Measurements from ENCODE around the gene CEACAM16. TPM values are rescaled to one million over a fixed set of nuclear protein-coding genes. Genes with fewer than 3 reads are reported as not detected.

The CEACAM16 gene
- under 0.01 TPM in 1 of 2 replicates, not detected in the other for total RNA-seq

GRCh38 chr19:44698492-44699201, at the start of gene CEACAM16:
Gene CEACAM16, plus strand, starts transcription at chr19:44699151. Its CDS starts 2,306 bp downstream, at chr19:44701457.

GRCh38 chr19:44671400-44671799, 27.6 kb upstream of the CEACAM16 start, which contains the start of gene CEACAM19:
Gene CEACAM19, plus strand, starts transcription at chr19:44671482. Its CDS starts 450 bp downstream, at chr19:44671932.

GRCh38 chr19:44748426-44749254, 49.7 kb downstream of the CEACAM16 start, which contains the start of gene BCL3:
Gene BCL3, plus strand, starts transcription at chr19:44748708. Its CDS starts 83 bp downstream, at chr19:44748791.

Small RNAs within 50 kb of the gene (small RNA-seq; reads per million reads assigned to genes)
- gene RF00285 (ENCODE audit: low replicate concordance), result not detected

Other genes starting within 250 kb of the CEACAM16 start
- gene ZNF180, start 198.6 kb upstream of the CEACAM16 start, total RNA-seq, result 7.4 and 8.7 TPM in 2 replicates
- gene CEACAM20, start 169.5 kb upstream of the CEACAM16 start, total RNA-seq, result not detected in 2 replicates
- not detected in 2 replicates for gene IGSF23, start 85.6 kb upstream of the CEACAM16 start, total RNA-seq
- 95.6 and 162 TPM in 2 replicates for gene PVR, start 55.2 kb upstream of the CEACAM16 start, total RNA-seq
- gene CEACAM19, start 27.7 kb upstream of the CEACAM16 start, total RNA-seq, result 1.3 and 2.6 TPM in 2 replicates
- 15.3 TPM in 2 replicates for gene BCL3, start 49.6 kb downstream of the CEACAM16 start, total RNA-seq
- 0.57 TPM in 1 of 2 replicates, not detected in the other for gene CBLC, start 78.7 kb downstream of the CEACAM16 start, total RNA-seq
- 6.1 and 7.4 TPM in 2 replicates for gene BCAM, start 110.0 kb downstream of the CEACAM16 start, total RNA-seq
- 127 and 152 TPM in 2 replicates for gene NECTIN2, start 147.1 kb downstream of the CEACAM16 start, total RNA-seq
- gene TOMM40, start 192.1 kb downstream of the CEACAM16 start, total RNA-seq, result 65.9 and 144 TPM in 2 replicates
- 5.9 and 18.4 TPM in 2 replicates for gene APOE, start 206.6 kb downstream of the CEACAM16 start, total RNA-seq
- 0.57 and 4.4 TPM in 2 replicates for gene APOC1, start 215.5 kb downstream of the CEACAM16 start, total RNA-seq
- gene APOC4, start 243.1 kb downstream of the CEACAM16 start, total RNA-seq, result not detected in 2 replicates
- gene APOC2, start 246.9 kb downstream of the CEACAM16 start, total RNA-seq, result not detected in 2 replicates